ENCODE data around the gene ZNF462. TPM values are rescaled to one million over a fixed set of nuclear protein-coding genes. Genes with fewer than 3 reads are reported as not detected.

Gene ZNF462
- total and polyA plus RNA-seq, 2 of the 13 experiments (the other 11 are each of a cell fraction or from before 2014, with no cell fraction given) = not detected

GRCh38 chr9:106982636-106983035 is 119.7 kb downstream of the ZNF462 start:
- no peak overlapping the region for H2AFZ ChIP-seq (ENCODE audit: low read length)
- ChIA-PET POLR2A (no interaction called here), CTCF (ENCODE audit: low intra/inter-chr PET ratio, low total read pairs) (no interaction called here)
- DNase-seq (ENCODE audit: low spot score) (no peak), FAIRE-seq (no peak), ATAC-seq (no peak)
- in situ Hi-C loops (cut with HindIII; ENCODE audit: extremely low pct_ligation_motif_present, low pct_unique_long_range_greater_than_20kb) (no loop called here), intact Hi-C loops (cut with micrococcal nuclease; ENCODE audit: unreplicated experiment) (no loop called here)
- H3K79me2 ChIP-seq (ENCODE audit: insufficient read depth, low read length) = no peaks in the 10 kb centered on the region
- H3K27ac ChIP-seq (ENCODE audit: extremely low read length, insufficient read depth, low read length) = no peak overlapping the region
- H3K4me1 ChIP-seq (ENCODE audit: insufficient read depth, low read length) = no peaks in the 10 kb centered on the region
- no peak for TF ChIP-seq POGK (CRISPR knock-in tag; conservative IDR thresholded peaks at IDR 0.05)
- no peak for TF ChIP-seq ATF3 (CRISPR knock-in tag; IDR thresholded peaks at IDR 0.05)
- TF ChIP-seq ZNF558 (CRISPR knock-in tag; IDR thresholded peaks at IDR 0.05; ENCODE audit: borderline replicate concordance) = no peak
- no peak for TF ChIP-seq PTBP1 (IDR thresholded peaks at IDR 0.05; ENCODE audit: low read depth, low read length, poor library complexity, severe bottlenecking)
- TF ChIP-seq CBX2 (IDR thresholded peaks at IDR 0.05; ENCODE audit: low read depth, low read length) = no peak
- TF ChIP-seq CBX2 (CRISPR knock-in tag; IDR thresholded peaks at IDR 0.05; ENCODE audit: low read depth) = no peak
- TF ChIP-seq MAFF (IDR thresholded peaks at IDR 0.05; ENCODE audit: low read depth, low read length) = no peak
- no peak for TF ChIP-seq RCOR2 (CRISPR knock-in tag; IDR thresholded peaks at IDR 0.05)
- H3K9me3 ChIP-seq (ENCODE audit: low read length) = no peaks in the 10 kb centered on the region
- H3K9ac ChIP-seq (ENCODE audit: insufficient read depth, low read depth, low read length) = no peak overlapping the region
- no peak overlapping the region for H3K4me3 ChIP-seq (replicated peaks in 1 of 3; ENCODE audit: insufficient read depth in 1 of 3, low read depth in 2 of 3, low read length in 3 of 3)
- no peak overlapping the region for H3K4me2 ChIP-seq (ENCODE audit: low read depth, low read length)
- 78% methylated on average over 9 of the region's 9 CpGs for WGBS (ENCODE audit: low lambda C conversion rate)
- H4K20me1 ChIP-seq (ENCODE audit: insufficient read depth, low read length) = no peaks in the 10 kb centered on the region
- BruUV-seq (replicated peaks) = no TSS peak
- no peaks in the 10 kb centered on the region for H3K36me3 ChIP-seq (replicated peaks in 1 of 2; ENCODE audit: control insufficient read depth in 1 of 2, insufficient read depth in 2 of 2, low read length in 2 of 2)
- H3K27me3 ChIP-seq (ENCODE audit: control insufficient read depth in 1 of 2, insufficient read depth in 2 of 2, low read length in 2 of 2) = peaks cover 0 to 8% of the 10 kb centered on the region in 2 experiments; a peak in 1 of 5 replicates
